Parathyroid adenoma (tissue), 2 donors: Measurements from ENCODE around the gene NGLY1.

Experiments used
- H2AFZ ChIP-seq: fragments of 300-600 bp; sonication (generic); one replicate; pipeline ENCODE4 v1.7.0; 2017; ENCODE audit warnings: antibody characterized with exemption, mild to moderate bottlenecking
- H3K27ac ChIP-seq: fragments of 300-600 bp; sonication (generic); one replicate; pipeline ENCODE4 v1.7.0; 2017
- H3K27me3 ChIP-seq: fragments of 300-600 bp; sonication (generic); one replicate; pipeline ENCODE4 v1.7.0; 2017; ENCODE audit warnings: low read length; ENCODE audit not compliant: control insufficient read depth, insufficient read depth
- H3K36me3 ChIP-seq: fragments of 300-600 bp; sonication (generic); one replicate; pipeline ENCODE4 v1.7.0; 2017; ENCODE audit warnings: low read length; ENCODE audit not compliant: control insufficient read depth, insufficient read depth
- H3K4me1 ChIP-seq: fragments of 300-600 bp; sonication (generic); one replicate; pipeline ENCODE4 v1.7.0; 2017; ENCODE audit warnings: control low read depth
- H3K4me2 ChIP-seq: fragments of 300-600 bp; sonication (generic); one replicate; pipeline ENCODE4 v1.7.0; 2017; ENCODE audit warnings: low read length
- H3K4me3 ChIP-seq: fragments of 300-600 bp; sonication (generic); one replicate; pipeline ENCODE4 v1.7.0; 2017; ENCODE audit warnings: low read depth, low read length
- H3K79me2 ChIP-seq: fragments of 300-600 bp; sonication (generic); one replicate; pipeline ENCODE4 v1.7.0; 2017; ENCODE audit warnings: control low read depth
- H3K9ac ChIP-seq: fragments of 300-600 bp; sonication (generic); one replicate; pipeline ENCODE4 v1.7.0; 2017; ENCODE audit warnings: mild to moderate bottlenecking
- H3K9me3 ChIP-seq: fragments of 300-600 bp; sonication (generic); one replicate; pipeline ENCODE4 v1.7.0; 2017; ENCODE audit warnings: low read length; ENCODE audit not compliant: control insufficient read depth
- TF ChIP-seq, protein P1 (sequence below): fragments of 300-600 bp; sonication (generic); IDR thresholded peaks from one replicate; pipeline ENCODE4 v1.7.0; 2017; ENCODE audit warnings: antibody characterized with exemption, mild to moderate bottlenecking
- donor health status: primary hyperparathyroidism.

The NGLY1 gene

DNA sequence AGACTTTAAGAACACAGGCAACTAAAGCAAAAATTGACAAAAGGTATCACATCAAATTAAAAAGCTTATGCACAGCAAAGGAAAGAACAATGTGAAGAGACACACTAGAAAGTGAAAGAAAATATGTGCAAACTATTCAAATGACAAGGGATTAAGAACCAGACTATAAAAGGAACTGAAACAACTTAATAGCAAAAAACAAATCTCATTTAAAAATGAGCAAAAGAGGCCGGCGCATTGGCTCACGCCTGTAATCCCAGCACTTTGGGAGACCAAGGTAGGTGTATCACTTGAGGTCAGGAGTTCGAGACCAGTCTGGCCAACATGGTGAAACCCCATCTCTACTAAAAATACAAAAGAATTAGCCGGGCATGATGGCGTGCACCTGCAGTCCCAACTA, 14.4 kb downstream of the NGLY1 start:
- H2AFZ ChIP-seq = no peak overlapping the region
- H3K4me3 ChIP-seq = no peak overlapping the region
- H3K4me2 ChIP-seq = no peak overlapping the region
- no peaks in the 10 kb centered on the region for H3K36me3 ChIP-seq
- no peaks in the 10 kb centered on the region for H3K4me1 ChIP-seq
- no peaks in the 10 kb centered on the region for H3K27me3 ChIP-seq
- H3K9ac ChIP-seq = no peak overlapping the region
- H3K9me3 ChIP-seq = no peaks in the 10 kb centered on the region
- H3K79me2 ChIP-seq = peaks cover 4% of the 10 kb centered on the region
- H3K27ac ChIP-seq = no peak overlapping the region
- TF ChIP-seq, protein P1, sequence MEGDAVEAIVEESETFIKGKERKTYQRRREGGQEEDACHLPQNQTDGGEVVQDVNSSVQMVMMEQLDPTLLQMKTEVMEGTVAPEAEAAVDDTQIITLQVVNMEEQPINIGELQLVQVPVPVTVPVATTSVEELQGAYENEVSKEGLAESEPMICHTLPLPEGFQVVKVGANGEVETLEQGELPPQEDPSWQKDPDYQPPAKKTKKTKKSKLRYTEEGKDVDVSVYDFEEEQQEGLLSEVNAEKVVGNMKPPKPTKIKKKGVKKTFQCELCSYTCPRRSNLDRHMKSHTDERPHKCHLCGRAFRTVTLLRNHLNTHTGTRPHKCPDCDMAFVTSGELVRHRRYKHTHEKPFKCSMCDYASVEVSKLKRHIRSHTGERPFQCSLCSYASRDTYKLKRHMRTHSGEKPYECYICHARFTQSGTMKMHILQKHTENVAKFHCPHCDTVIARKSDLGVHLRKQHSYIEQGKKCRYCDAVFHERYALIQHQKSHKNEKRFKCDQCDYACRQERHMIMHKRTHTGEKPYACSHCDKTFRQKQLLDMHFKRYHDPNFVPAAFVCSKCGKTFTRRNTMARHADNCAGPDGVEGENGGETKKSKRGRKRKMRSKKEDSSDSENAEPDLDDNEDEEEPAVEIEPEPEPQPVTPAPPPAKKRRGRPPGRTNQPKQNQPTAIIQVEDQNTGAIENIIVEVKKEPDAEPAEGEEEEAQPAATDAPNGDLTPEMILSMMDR = no peak

DNA sequence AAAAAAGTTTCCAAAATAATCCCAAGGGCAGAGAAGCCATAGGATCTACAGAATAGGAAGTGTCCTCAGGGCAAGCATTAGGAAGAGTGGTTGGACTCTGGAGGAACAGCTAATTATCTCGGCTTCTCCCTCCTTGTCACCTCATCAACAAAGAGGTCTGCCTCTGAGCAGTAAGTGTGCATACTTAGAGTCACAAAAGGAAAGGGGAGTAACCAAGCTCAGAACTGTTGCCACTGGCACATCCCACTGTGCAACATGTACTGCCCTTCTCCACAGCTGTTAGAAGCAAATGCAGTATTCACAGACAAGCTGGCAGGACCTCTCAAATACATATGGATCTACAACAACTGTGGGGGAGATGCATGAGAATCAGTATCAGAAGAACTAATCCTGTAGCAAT, 31.5 kb downstream of the NGLY1 start:
- H3K4me2 ChIP-seq = no peak overlapping the region
- H3K4me1 ChIP-seq = no peaks in the 10 kb centered on the region
- H3K36me3 ChIP-seq = no peaks in the 10 kb centered on the region
- no peaks in the 10 kb centered on the region for H3K79me2 ChIP-seq
- H3K4me3 ChIP-seq = no peak overlapping the region
- TF ChIP-seq, protein P1 = no peak
- no peak overlapping the region for H3K9ac ChIP-seq
- no peaks in the 10 kb centered on the region for H3K9me3 ChIP-seq
- no peaks in the 10 kb centered on the region for H3K27me3 ChIP-seq
- no peak overlapping the region for H2AFZ ChIP-seq
- no peak overlapping the region for H3K27ac ChIP-seq

DNA sequence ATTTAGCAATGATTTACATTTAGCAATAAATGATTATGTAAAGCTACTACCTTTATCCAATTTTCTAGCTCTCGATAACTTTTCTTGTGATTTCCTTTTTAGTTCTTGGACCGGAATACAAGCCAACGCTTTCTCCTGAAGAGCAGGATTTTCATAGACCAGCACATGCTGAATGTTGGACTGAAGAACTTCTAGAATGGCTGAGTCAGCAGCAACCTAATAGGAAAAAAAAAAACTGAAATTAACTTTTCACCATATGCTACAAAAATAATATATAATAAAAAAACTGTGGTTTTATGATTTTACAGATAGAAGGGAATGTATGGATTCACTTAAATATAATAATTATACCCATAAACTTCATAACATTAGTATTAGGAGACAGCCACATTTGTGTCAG, 32.2 kb downstream of the NGLY1 start:
- TF ChIP-seq, protein P1 = no peak
- H3K4me2 ChIP-seq = no peak overlapping the region
- H3K9me3 ChIP-seq = no peaks in the 10 kb centered on the region
- H3K4me1 ChIP-seq = no peaks in the 10 kb centered on the region
- H3K4me3 ChIP-seq = no peak overlapping the region
- no peaks in the 10 kb centered on the region for H3K79me2 ChIP-seq
- H2AFZ ChIP-seq = no peak overlapping the region
- H3K9ac ChIP-seq = no peak overlapping the region
- H3K36me3 ChIP-seq = no peaks in the 10 kb centered on the region
- no peaks in the 10 kb centered on the region for H3K27me3 ChIP-seq
- no peak overlapping the region for H3K27ac ChIP-seq

DNA sequence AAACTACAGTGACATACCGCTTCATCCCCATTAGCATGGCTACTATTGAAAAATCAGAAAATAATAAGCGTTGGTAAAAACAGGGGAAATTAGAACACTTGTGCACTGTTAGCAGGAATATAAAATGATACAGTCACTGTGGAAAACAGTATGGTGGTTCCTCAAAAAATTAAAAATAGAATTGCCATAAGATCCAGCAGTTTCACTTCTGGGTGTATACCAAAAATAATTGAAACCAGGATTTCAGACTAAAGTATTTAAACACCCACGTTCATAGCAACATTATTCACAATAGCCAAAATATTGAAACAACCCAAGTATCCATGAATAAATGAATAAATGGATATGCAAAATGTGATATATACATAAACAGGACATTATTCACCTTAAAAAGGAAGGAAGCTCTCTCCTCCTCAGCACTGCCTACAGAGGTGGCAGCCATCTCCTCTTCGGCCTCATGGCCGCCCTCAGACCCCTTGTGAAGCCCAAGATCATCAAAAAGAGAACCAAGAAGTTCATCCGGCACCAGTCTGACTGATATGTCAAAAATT, 34.1 kb downstream of the NGLY1 start:
- Histone ChIP-seq H3K27me3 (no peaks in the 10 kb centered on the region), H3K9ac (no peak overlapping the region), H3K36me3 (no peaks in the 10 kb centered on the region)

DNA sequence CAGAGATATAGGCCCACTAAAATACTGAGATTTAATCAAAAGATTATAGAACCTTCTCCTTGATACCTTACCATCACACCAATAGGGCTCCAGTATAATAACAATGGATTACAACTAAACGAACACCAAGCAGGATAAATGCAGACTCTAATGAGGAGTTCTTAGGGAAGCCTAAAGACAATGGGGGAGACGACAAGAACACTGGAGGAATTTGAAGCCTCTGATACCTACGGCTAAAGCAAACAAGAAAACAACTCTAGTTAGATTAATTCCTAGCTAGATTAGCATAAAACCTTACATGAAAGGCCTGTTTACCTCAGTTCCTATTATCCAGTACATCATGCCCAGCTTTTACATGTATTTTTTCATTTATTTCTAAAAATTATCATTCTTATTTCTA, 35.1 kb downstream of the NGLY1 start:
- H3K79me2 ChIP-seq = no peaks in the 10 kb centered on the region
- H3K36me3 ChIP-seq = no peaks in the 10 kb centered on the region
- H3K4me2 ChIP-seq = no peak overlapping the region
- no peaks in the 10 kb centered on the region for H3K4me1 ChIP-seq
- no peak overlapping the region for H3K27ac ChIP-seq
- no peak overlapping the region for H3K4me3 ChIP-seq
- no peak overlapping the region for H3K9ac ChIP-seq
- TF ChIP-seq, protein P1 = no peak
- no peaks in the 10 kb centered on the region for H3K27me3 ChIP-seq
- no peak overlapping the region for H2AFZ ChIP-seq
- H3K9me3 ChIP-seq = no peaks in the 10 kb centered on the region

More for the DNA sequence above, 34.1 kb downstream of the NGLY1 start:
- Histone ChIP-seq H3K4me2 (no peak overlapping the region), H3K4me1 (no peaks in the 10 kb centered on the region), H3K79me2 (no peaks in the 10 kb centered on the region), H3K9me3 (no peaks in the 10 kb centered on the region), H2AFZ (no peak overlapping the region), H3K4me3 (no peak overlapping the region), H3K27ac (no peak overlapping the region)
- TF ChIP-seq, protein P1 = no peak
